Ascending aorta (tissue), 2 donors: ENCODE measurements around the gene SPACA7. TPM values are rescaled to one million over a fixed set of nuclear protein-coding genes. Genes with fewer than 3 reads are reported as not detected.

ENCODE experiments used
- DNase-seq, 2 donors: peaks; one replicate each; pipeline ENCODE4 v3.0.0-alpha.2; 2019; ENCODE audit warnings: low spot score in 2 of 2
- H3K27ac ChIP-seq, 2 donors: fragments of 200-600 bp; sonication (generic); one replicate each; pipeline ENCODE4 v1.5.1; 2016 to 2017; ENCODE audit warnings: mild to moderate bottlenecking in 1 of 2
- H3K27me3 ChIP-seq: fragments of 200-600 bp; sonication (generic); one replicate; pipeline ENCODE4 v1.5.1; 2017
- H3K36me3 ChIP-seq, 2 donors: fragments of 200-600 bp; sonication (generic); one replicate each; pipeline ENCODE4 v1.5.1; 2016
- H3K4me1 ChIP-seq, 2 donors: fragments of 200-600 bp; sonication (generic); one replicate each; pipeline ENCODE4 v1.5.1; 2016 to 2017; ENCODE audit warnings: mild to moderate bottlenecking in 1 of 2
- H3K4me3 ChIP-seq, 2 donors: fragments of 200-600 bp; sonication (generic); one replicate each; pipeline ENCODE4 v1.5.1; 2016 to 2017; ENCODE audit warnings: mild to moderate bottlenecking in 1 of 2
- H3K9me3 ChIP-seq, 2 donors: fragments of 200-600 bp; sonication (generic); one replicate each; pipeline ENCODE4 v1.5.1; 2016
- CTCF ChIP-seq, 3 experiments: fragments of 200-600 bp in 2 of 3; fragments of 450-650 bp in 1 of 3; sonication (generic) in 2 of 3; IDR thresholded peaks; one replicate each; pipeline ENCODE4 v1.5.1; 2016 to 2019; ENCODE audit warnings: antibody characterized with exemption in 3 of 3, mild to moderate bottlenecking in 1 of 3, moderate library complexity in 1 of 3
- intact Hi-C: fragments of 100-400 bp; cut with DNase I; formaldehyde crosslinking; loops from one replicate; pipeline ENCODE4 v1.15.1; 2023
- total RNA-seq: library from RNA; depleted of rRNA; stranded (reverse); fragments of >200 nt; gene quantifications from one replicate; pipeline ENCODE4 v1.1.0, GENCODE V29; 2016

The SPACA7 gene
- total RNA-seq, 1 donor from 2014 or later = not detected

GRCh38 chr13:112346173-112346898 is 29.8 kb upstream of the SPACA7 start:
- no peaks in the 10 kb centered on the region for H3K9me3 ChIP-seq
- no peak overlapping the region for H3K27ac ChIP-seq
- no peaks in the 10 kb centered on the region for H3K27me3 ChIP-seq
- intact Hi-C loops = no loop called here
- no peak for TF ChIP-seq CTCF (IDR thresholded peaks at IDR 0.05)
- H3K4me1 ChIP-seq = no peaks in the 10 kb centered on the region
- no peak overlapping the region for H3K4me3 ChIP-seq
- H3K36me3 ChIP-seq = no peaks in the 10 kb centered on the region
- DNase-seq = no peak

DNA sequence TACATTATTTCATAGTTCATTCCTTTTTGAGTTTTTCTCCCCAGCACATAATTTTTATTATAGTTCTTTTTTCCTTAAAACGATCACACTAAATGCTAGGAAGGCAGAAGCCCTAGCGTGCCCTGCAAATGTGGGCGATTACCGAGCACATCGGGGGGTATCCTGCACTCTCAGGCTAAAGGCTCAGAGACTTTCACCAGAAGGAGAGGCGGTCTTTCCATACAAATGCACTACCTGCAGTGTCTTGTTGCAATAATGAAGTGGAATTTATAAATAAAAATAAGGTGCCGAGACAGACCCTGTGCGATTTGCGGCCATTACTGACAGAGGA is 29.3 kb upstream of the SPACA7 start:
- TF ChIP-seq CTCF (IDR thresholded peaks at IDR 0.05) = no peak
- intact Hi-C loops = no loop called here
- Histone ChIP-seq H3K27ac (no peak overlapping the region), H3K4me1 (no peaks in the 10 kb centered on the region), H3K36me3 (no peaks in the 10 kb centered on the region), H3K9me3 (no peaks in the 10 kb centered on the region), H3K4me3 (no peak overlapping the region), H3K27me3 (no peaks in the 10 kb centered on the region)
- no peak for DNase-seq

DNA sequence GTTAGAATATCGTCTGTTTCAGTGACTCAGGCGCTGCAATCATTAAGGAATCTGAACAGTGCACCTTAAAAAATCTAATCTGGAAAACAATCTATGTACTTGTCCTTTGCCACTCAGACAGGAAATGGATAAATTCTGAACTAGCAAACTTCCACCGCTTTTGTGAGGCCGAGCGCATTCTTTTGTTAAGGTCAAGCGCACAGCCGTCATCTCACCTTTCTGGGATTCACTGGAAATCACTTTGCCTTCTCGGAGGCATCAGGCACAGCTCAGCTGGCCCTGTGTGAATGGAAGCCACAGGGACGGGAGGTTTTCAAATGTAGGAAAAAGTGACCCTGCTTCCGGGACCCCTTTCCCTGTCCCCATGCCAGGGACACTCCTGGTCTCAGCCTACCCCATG is 28.2 kb upstream of the SPACA7 start:
- Histone ChIP-seq H3K9me3 (no peaks in the 10 kb centered on the region), H3K27me3 (no peaks in the 10 kb centered on the region), H3K27ac (no peak overlapping the region), H3K4me3 (no peak overlapping the region), H3K36me3 (no peaks in the 10 kb centered on the region), H3K4me1 (no peaks in the 10 kb centered on the region)
- intact Hi-C loops = no loop called here
- no peak for DNase-seq
- TF ChIP-seq CTCF (IDR thresholded peaks at IDR 0.05) = no peak

DNA sequence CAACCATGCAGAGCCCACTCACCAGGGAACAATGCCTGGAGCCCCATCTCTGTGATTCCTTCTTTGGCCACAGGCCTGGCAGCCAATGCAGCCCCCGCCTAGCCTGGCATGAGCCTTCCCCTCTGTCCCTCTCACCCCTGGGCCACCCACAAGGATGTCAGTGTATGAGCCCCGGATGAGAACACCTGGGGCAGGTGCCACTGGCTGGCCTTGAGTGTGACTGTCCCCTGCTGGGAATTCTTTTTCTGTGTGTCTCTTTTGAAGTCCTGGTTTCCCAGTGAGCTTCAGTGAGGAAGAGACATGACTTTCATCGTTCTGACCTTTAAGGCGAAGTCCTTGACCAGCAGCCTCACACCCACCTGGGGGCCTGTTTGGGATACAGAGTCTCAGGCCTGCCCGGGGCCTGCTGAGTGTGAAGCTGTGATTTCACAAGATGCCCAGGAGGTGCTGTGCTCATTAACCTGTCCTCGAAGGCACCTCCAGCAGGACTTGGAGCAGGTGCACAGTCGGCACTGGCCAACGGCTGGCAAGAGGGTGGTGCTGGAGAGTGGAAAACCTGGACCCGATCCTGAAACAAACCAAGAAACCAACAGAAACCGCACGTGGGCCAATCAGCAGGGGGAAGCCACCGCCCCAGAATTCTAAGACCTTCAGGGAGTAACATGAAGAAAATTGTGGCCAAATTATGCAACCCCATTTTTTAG is 27.4 kb upstream of the SPACA7 start:
- Histone ChIP-seq H3K27me3 (no peaks in the 10 kb centered on the region), H3K36me3 (no peaks in the 10 kb centered on the region), H3K9me3 (no peaks in the 10 kb centered on the region), H3K4me3 (no peak overlapping the region), H3K27ac (no peak overlapping the region), H3K4me1 (no peaks in the 10 kb centered on the region)
- intact Hi-C loops = no loop called here
- DNase-seq = no peak
- TF ChIP-seq CTCF (IDR thresholded peaks at IDR 0.05) = no peak

DNA sequence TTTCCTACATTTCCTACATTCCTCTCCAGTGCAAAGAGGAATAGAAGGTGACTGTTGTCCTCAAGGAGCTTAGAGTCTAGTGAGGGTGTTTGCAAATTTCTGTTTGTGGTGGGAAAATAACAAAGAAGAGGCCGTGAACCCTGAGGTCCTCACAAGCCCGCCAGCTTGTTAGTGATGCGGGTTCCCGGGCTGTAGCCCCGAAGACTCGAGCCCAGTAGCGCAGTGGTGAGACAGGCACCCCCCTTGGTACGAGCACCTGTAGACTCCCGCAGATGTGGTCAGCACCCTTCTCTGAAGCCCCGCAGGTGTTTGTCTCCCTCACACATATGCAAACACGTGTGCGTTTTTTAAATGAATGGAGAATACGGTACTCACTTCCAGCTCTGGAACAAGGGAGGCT is 26.5 kb upstream of the SPACA7 start:
- no peaks in the 10 kb centered on the region for H3K27me3 ChIP-seq
- DNase-seq = no peak

More for the DNA sequence above, 26.5 kb upstream of the SPACA7 start:
- intact Hi-C loops = no loop called here
- no peaks in the 10 kb centered on the region for H3K4me1 ChIP-seq
- H3K36me3 ChIP-seq = no peaks in the 10 kb centered on the region
- H3K27ac ChIP-seq = no peak overlapping the region
- H3K9me3 ChIP-seq = no peaks in the 10 kb centered on the region
- no peak overlapping the region for H3K4me3 ChIP-seq
- no peak for TF ChIP-seq CTCF (IDR thresholded peaks at IDR 0.05)
